AG09319 (cell line): ENCODE results near the gene SEPHS2.
"Not testable (repeated sequence)": the region's sequence is repeated elsewhere in the genome, so short reads cannot be mapped to it uniquely, and the experiment has no call there.

Experiments used
- DNase-seq: peaks from one replicate; pipeline ENCODE4 v3.0.0-alpha.2; 2010; ENCODE audit warnings: low read depth; ENCODE audit errors: extremely low read depth
- TF ChIP-seq, protein P1 (sequence below): IDR thresholded peaks from 2 replicates; pipeline ENCODE4 v1.5.1; 2011; ENCODE audit warnings: low read depth, mild to moderate bottlenecking, inconsistent platforms, low read length, moderate library complexity

The SEPHS2 gene

DNA sequence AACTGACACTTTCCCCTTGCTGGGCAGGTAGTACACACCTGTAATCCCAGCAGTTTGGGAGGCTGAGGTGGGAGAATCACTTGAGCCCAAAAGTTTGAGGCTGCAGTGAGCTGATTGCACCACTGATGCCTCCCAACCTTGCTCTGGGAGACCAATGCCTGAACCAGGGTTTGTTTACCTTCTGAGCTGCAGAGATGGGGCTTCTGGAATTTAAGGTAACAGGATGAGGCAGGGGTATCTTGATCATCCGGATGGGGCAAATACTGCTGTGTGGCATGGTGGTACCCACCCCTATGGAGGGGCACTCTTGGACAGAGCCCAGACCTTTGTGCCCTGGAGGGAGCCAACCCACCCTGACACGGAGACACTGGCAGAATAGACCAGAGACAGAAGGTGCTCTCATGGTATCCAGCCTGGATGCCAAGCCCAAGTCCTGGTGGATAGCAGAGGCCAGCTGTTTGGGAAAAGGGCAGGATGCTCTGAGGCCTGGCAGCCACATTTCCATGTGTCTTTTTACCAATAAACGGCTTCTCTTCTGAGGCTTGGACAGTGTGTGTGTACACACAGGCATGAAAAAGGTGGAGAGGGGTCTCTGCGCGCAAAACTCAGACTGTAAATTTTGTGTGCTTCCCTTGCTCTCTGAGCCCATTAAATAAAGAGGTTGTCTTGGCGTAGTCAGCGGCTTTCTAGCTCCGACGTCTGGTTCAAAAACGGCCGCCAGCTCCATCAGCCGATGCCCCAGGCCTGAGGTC, 46.1 kb downstream of the SEPHS2 start:
- TF ChIP-seq, protein P1, sequence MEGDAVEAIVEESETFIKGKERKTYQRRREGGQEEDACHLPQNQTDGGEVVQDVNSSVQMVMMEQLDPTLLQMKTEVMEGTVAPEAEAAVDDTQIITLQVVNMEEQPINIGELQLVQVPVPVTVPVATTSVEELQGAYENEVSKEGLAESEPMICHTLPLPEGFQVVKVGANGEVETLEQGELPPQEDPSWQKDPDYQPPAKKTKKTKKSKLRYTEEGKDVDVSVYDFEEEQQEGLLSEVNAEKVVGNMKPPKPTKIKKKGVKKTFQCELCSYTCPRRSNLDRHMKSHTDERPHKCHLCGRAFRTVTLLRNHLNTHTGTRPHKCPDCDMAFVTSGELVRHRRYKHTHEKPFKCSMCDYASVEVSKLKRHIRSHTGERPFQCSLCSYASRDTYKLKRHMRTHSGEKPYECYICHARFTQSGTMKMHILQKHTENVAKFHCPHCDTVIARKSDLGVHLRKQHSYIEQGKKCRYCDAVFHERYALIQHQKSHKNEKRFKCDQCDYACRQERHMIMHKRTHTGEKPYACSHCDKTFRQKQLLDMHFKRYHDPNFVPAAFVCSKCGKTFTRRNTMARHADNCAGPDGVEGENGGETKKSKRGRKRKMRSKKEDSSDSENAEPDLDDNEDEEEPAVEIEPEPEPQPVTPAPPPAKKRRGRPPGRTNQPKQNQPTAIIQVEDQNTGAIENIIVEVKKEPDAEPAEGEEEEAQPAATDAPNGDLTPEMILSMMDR: no peak
- no peak for DNase-seq

DNA sequence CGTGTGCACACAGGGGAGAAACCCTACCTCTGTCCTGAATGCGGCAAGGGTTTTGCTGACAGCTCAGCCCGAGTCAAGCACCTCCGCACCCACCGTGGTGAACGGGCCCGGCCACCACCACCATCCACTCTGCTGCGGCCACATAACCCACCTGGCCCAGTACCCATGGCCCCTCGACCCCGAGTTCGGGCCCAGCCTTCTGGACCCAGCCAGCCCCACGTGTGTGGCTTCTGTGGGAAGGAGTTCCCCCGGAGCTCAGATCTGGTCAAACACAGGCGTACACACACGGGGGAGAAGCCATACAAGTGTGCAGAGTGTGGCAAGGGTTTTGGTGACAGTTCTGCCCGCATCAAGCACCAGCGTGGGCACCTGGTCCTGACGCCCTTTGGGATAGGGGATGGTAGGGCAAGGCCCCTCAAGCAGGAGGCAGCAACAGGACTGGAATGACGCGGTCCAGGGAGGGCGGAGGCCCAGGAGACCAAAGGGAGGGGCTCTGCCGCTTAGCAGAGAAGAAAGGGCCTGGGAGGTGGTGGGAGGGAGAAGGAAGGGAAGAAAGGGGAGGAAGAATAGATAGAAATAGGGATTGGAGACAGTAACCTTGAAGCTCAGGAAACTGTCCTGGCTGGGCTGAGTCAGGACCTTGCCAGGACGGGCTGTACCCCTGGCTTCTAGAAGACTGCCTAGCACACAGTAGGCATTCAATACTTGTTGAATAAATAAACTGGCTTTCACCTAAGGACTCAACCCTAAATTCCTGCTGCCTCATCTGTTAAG, 46.8 kb downstream of the SEPHS2 start:
- no peak for DNase-seq
- TF ChIP-seq, protein P1: no peak

DNA sequence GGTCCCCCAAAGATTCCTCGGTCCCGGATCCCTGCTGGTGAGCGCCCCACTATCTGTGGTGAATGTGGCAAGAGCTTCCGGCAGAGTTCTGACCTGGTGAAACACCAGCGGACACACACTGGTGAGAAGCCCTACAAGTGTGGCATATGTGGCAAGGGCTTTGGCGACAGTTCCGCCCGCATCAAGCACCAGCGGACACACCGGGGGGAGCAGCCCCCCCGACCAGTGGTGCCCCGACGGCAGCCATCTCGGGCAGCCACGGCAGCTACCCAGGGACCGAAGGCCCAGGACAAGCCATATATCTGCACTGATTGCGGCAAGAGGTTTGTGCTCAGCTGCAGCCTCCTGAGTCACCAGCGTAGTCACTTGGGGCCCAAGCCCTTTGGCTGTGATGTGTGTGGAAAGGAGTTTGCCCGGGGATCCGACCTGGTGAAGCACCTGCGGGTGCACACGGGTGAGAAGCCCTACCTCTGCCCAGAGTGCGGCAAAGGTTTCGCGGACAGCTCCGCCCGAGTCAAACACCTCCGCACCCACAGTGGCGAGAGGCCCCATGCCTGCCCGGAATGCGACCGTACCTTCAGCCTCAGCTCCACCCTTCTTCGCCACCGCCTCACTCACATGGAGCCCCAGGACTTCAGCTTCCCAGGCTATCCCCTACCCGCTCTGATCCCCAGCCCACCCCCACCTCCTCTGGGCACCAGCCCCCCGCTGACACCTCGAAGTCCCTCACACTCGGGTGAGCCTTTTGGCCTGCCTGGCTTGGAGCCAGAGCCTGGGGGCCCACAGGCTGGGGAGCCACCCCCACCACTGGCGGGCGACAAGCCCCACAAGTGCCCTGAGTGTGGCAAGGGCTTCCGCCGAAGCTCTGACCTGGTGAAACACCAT, 47.7 kb downstream of the SEPHS2 start:
- no peak for DNase-seq
- TF ChIP-seq, protein P1: no peak

DNA sequence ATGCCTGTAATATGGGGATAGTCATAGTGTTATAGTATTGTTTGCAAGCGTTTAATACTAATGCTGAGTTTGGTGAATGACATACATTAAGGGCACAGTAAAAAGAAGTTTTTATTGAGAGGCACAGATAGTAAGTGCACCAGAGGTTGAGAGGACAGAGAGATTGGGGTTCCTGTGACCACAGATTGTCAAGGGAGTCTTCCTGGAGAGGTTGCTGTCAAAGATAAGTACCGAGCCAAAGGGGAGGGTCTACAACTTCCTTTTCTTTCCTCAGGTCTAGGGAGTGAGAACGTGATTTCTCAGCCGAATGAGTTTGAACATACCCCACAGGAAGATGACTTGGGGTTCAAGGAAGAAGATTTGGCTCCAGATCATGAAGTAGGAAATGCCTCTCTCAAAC, 48.6 kb downstream of the SEPHS2 start:
- DNase-seq: no peak
- TF ChIP-seq, protein P1: no peak

DNA sequence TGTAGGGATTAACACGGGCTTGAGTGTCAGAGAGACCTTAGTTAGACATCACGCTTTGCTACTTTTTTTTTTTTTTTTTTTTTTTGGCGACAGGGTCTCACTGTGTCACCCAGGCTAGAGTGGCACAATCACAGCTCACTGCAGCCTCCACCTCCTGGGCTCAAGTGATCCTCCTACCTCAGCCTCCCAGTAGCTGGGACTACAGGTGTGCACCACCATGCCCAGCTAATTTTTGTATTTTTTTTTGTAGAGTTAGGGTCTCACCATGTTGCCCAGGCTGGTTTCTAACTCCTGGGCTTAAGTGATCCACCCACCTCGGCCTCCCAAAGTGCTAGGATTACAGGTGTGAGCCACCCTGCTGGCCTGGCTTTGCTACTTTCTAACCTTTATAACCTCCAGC, 49.0 kb downstream of the SEPHS2 start:
- DNase-seq: not testable (repeated sequence)

DNA sequence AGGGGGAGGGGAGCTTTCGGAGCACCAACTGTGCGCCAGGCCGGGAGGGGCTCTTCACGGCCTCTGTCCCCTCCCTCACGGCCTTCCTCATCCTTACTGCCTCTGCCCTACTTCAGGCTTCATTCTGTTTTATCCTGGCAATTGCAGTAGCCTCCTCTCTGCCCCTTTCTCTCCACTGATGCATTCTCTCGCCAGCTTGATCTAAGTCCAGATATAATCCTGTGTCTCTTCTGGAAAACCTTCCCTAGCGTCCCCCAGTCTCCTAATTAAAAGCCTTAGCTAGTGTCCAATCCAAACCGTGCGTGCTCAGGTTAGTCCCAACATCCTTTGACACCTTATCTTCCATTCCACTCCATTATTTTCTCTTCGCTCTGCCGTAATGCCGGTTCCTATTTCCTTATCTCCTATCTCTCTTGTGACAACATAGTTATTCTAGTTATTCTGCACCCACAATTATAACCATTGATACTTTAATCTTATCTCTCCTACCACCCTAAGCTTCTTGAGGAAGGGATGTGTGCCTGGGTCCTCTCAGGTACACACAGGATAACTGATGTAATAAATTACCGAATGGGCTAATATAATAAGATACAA, 49.6 kb downstream of the SEPHS2 start:
- TF ChIP-seq, protein P1: no peak
- no peak for DNase-seq
